Osteocyte (in vitro differentiated cells): ENCODE measurements around the gene GPR27. TPM values are rescaled to one million over a fixed set of nuclear protein-coding genes. Genes with fewer than 3 reads are reported as not detected.

ENCODE experiments used
- DNase-seq: peaks from one replicate; pipeline ENCODE4 v3.0.0; 2021; ENCODE audit warnings: mixed read lengths; ENCODE audit not compliant: unreplicated experiment; ENCODE audit errors: extremely low spot score
- H3K27ac Mint-ChIP-seq: one replicate; pipeline ENCODE4 v1.8.0; 2021; ENCODE audit warnings: mild to moderate bottlenecking, mixed read lengths; ENCODE audit not compliant: unreplicated experiment
- H3K27me3 Mint-ChIP-seq: one replicate; pipeline ENCODE4 v1.8.0; 2021; ENCODE audit warnings: mixed read lengths; ENCODE audit not compliant: unreplicated experiment
- H3K36me3 Mint-ChIP-seq: one replicate; pipeline ENCODE4 v1.8.0; 2021; ENCODE audit warnings: mixed read lengths; ENCODE audit not compliant: unreplicated experiment
- H3K4me1 Mint-ChIP-seq: one replicate; pipeline ENCODE4 v1.8.0; 2021; ENCODE audit warnings: mixed read lengths; ENCODE audit not compliant: unreplicated experiment
- H3K4me3 Mint-ChIP-seq: one replicate; pipeline ENCODE4 v1.8.0; 2021; ENCODE audit warnings: mild to moderate bottlenecking, moderate library complexity, mixed read lengths; ENCODE audit not compliant: unreplicated experiment
- H3K9me3 Mint-ChIP-seq: one replicate; pipeline ENCODE4 v1.8.0; 2021; ENCODE audit warnings: mixed read lengths; ENCODE audit not compliant: unreplicated experiment
- total RNA-seq: library from RNA; stranded (reverse); gene quantifications from 2 replicates; pipeline ENCODE4 v1.2.1, GENCODE V29; 2021
- TF ChIP-seq, protein P1 (sequence below): fragments of 200-600 bp; sonication (generic); IDR thresholded peaks from 2 replicates; pipeline ENCODE4 v1.5.0; 2021; ENCODE audit warnings: antibody characterized with exemption, mild to moderate bottlenecking, moderate library complexity

Gene GPR27
- total RNA-seq, 1 donor from 2014 or later = 0.94 TPM

DNA sequence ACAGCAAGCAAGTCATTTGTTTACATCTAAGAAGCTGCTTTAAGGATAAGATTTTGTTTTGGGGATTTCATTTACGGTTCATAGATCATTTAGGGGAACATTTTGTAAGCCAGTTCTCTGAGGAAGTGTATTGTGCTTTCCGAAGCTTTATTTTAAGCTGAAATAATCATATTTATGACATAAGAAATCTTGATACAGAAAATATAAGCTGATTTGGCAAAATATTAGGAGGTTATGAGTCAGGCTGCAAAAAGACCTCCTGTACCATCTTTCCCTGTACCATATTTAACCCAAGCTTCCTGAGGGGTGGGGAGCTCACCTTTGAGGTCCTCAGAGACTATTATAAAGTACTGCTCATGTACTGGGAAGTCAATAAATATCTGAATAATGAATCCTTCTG lies 20.3 kb upstream of the GPR27 start:
- Mint-ChIP-seq H3K9me3 (no peaks in the 10 kb centered on the region), H3K27ac (no peak overlapping the region)
- TF ChIP-seq, protein P1, sequence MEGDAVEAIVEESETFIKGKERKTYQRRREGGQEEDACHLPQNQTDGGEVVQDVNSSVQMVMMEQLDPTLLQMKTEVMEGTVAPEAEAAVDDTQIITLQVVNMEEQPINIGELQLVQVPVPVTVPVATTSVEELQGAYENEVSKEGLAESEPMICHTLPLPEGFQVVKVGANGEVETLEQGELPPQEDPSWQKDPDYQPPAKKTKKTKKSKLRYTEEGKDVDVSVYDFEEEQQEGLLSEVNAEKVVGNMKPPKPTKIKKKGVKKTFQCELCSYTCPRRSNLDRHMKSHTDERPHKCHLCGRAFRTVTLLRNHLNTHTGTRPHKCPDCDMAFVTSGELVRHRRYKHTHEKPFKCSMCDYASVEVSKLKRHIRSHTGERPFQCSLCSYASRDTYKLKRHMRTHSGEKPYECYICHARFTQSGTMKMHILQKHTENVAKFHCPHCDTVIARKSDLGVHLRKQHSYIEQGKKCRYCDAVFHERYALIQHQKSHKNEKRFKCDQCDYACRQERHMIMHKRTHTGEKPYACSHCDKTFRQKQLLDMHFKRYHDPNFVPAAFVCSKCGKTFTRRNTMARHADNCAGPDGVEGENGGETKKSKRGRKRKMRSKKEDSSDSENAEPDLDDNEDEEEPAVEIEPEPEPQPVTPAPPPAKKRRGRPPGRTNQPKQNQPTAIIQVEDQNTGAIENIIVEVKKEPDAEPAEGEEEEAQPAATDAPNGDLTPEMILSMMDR = no peak

DNA sequence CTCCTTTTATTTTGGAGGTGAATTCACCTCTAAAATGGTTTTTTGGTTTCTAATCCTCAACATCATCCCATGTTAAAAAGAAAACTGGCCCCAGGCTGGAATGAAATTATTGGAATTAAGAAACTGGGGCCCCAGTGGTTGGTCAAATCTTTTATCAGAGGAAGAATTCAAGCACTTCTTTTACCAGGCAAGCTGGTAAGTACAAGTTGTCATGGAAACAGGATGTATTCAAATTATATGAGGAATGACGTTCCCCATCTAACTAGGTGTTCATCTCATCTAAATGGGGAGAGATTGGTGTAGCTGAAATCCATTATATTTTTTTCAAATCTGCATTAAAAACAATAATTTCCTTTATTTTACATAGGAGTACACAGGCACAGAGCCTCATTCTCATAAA lies 18.8 kb upstream of the GPR27 start:
- no peak overlapping the region for H3K27ac Mint-ChIP-seq
- DNase-seq = no peak
- no peaks in the 10 kb centered on the region for H3K4me1 Mint-ChIP-seq
- no peak overlapping the region for H3K4me3 Mint-ChIP-seq
- H3K9me3 Mint-ChIP-seq = no peaks in the 10 kb centered on the region
- H3K36me3 Mint-ChIP-seq = no peaks in the 10 kb centered on the region
- peaks cover 70% of the 10 kb centered on the region for H3K27me3 Mint-ChIP-seq
- TF ChIP-seq, protein P1 = no peak

More for the DNA sequence above, 20.3 kb upstream of the GPR27 start:
- no peak for DNase-seq
- peaks cover 63% of the 10 kb centered on the region for H3K27me3 Mint-ChIP-seq
- H3K4me3 Mint-ChIP-seq = no peak overlapping the region
- H3K36me3 Mint-ChIP-seq = no peaks in the 10 kb centered on the region
- H3K4me1 Mint-ChIP-seq = no peaks in the 10 kb centered on the region

DNA sequence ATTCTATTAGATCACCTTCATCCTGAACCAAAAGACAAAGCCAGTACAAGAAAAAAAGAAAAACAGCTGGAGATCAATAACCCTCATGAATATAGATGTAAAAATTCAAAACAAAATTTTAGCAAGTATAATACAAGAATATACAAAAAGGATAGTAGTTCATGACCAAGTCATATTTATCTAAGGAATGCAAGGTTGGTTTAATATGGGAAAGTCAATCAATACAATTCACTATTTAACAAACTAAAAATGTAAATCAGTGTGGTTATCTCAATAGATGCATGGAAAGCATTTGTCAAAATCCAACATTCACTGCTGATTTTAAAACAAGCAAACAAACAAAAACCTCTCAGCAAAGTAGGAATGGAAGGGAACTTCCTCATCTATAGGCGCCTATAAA lies 11.0 kb upstream of the GPR27 start:
- Mint-ChIP-seq H3K27ac (no peak overlapping the region), H3K36me3 (peaks cover 7% of the 10 kb centered on the region), H3K4me1 (no peaks in the 10 kb centered on the region), H3K4me3 (no peak overlapping the region), H3K27me3 (peaks cover 43% of the 10 kb centered on the region), H3K9me3 (peaks cover 34% of the 10 kb centered on the region)
- DNase-seq = no peak
- TF ChIP-seq, protein P1 = no peak

DNA sequence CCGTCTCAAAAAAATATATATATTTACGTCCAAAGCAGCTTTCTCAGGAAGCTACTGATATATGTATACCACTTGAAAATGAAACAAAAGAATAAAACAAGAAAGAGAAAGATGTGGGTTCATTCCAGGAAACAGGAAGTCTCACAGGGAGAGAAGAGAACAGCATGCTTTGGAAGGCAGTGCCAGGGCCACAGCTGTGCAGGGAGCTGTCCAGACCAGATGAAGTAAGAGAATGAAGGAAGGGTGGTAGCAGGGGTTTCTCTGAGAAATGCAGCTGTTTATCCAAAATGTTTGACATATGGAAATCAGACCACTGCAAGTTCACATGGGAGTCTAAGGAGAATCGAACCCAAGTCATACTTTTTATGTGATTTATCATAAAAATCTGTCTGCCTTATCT lies 8.9 kb upstream of the GPR27 start:
- no peak overlapping the region for H3K27ac Mint-ChIP-seq

DNA sequence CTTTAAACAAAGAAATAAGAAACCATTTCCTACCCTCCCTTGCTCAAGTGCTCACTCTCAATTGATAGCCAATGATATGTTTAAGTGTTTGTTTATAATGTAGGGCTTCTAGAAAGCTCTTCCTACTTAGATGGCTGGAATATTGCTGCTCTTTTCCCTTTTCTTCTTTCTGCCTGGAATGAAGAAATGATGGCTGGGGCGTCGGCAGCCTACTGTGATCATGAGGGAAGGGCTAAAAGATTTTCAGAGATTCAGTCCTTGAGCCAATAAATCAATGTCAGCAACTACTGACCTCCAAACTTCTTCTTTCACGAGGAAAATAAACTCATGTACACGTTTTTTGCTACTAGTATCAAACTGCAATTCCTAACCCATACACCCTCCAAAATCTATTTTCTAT lies 2.1 kb upstream of the GPR27 start:
- Mint-ChIP-seq H3K4me1 (no peaks in the 10 kb centered on the region), H3K36me3 (no peaks in the 10 kb centered on the region), H3K4me3 (no peak overlapping the region), H3K9me3 (no peaks in the 10 kb centered on the region), H3K27me3 (peaks cover 72% of the 10 kb centered on the region), H3K27ac (no peak overlapping the region)
- TF ChIP-seq, protein P1 = no peak
- no peak for DNase-seq

More for the DNA sequence above, 8.9 kb upstream of the GPR27 start:
- no peaks in the 10 kb centered on the region for H3K4me1 Mint-ChIP-seq
- peaks cover 43% of the 10 kb centered on the region for H3K27me3 Mint-ChIP-seq
- peaks cover 34% of the 10 kb centered on the region for H3K9me3 Mint-ChIP-seq
- TF ChIP-seq, protein P1 = no peak
- peaks cover 7% of the 10 kb centered on the region for H3K36me3 Mint-ChIP-seq
- no peak for DNase-seq
- no peak overlapping the region for H3K4me3 Mint-ChIP-seq
